HG03460 (cell line): Measurements from ENCODE around the gene LDB3.

Experiments used
- ATAC-seq: cut with Tn5 transposase; IDR thresholded peaks from one replicate; pipeline ENCODE4 v1.9.1; 2021; ENCODE audit not compliant: unreplicated experiment

Gene LDB3

DNA sequence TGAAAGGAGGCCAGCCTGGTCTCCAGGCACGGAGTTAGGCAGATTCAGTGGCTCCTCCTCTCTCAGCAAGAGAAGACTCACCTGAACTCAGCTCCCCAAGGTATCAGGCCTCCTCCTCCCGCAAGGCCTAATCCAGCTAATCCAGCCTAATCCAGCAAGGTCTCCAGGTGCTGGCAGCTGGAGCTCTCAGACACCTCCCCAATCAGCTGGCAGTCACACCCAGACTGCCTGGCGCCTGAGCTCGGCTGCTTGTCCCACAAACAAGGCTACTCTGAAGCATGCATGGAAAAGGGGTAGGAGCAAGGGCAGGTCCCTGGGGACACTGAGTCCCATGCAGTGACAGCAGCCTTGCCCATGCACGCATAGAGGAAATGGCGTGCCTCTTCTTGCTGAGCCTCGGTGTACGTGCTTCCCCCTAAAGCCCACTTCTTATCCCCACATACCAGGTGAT lies 17.3 kb upstream of the LDB3 start:
- ATAC-seq: no peak

DNA sequence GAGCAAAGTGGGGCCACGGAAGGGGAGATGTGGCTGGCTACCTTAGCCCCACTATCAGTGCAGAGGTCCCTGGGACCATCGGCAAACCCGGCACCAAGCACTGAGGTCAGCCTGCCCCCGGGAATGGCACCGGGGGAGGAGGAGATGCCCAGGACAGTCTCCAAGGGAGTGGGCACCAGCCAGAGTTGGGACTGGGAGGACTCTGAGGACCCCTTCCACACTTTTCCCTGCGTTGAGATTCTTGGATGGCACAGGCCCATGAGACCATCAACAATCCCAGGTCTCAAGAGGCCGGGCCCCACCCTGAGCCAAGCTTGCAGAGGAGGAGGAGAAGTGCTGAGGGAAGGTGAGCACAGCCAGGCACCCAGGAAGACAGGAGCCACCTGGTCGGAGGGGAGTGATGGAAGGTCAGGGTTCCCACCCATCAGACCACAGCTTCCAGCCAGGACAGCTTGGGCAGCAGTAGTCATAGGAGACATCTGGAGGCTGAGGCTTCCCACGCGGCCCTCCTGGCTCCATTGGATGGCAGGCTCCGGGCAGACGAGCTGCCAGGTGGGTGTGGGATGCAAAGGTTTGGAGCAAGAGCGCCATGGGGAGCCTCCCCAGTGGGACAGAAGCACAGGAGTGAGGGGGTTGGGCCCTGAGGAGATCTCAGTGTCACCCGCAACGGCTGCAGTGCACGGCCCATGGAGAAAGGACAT lies 16.5 kb upstream of the LDB3 start:
- ATAC-seq: no peak

DNA sequence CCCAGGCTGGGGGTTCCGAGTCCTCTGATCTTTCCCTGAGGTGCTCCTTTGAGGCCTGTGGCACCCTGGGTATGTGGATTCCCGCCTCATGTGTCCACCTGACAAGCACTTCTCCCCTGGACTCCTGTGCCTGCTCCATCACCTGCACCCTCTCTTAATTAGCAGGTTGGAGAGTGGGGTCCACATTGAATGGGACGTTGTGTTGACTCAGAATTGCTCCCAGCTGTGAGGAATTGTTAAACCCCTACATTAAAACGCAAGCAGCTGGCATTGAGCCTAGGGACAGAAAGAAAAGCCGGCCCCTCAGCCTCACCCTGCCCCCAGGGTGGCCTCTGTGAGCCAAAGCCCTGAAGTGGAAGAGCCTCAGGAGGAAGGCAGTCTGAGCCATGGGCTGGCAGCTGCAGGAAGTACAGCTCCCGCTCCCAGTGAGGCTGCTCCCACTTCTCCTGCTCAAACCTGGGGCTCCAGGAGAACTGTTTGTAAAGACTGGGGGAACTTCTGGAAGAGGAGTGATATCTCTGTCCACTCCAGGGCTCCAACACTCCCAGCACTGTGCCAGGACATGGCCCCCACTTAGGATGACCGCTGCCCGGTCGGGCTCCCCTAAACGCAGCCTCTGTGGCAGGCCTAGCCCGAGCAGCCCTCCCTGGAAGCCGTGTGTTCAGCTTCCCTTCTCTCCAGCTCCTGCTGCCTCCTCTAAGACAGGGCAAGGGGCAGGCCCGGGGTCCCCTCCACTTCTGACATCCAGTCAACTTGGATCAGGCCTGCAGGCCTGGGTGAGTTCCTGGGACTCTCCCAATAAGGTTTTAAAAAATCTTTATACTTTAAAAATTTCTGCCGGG lies 15.7 kb upstream of the LDB3 start:
- no peak for ATAC-seq

DNA sequence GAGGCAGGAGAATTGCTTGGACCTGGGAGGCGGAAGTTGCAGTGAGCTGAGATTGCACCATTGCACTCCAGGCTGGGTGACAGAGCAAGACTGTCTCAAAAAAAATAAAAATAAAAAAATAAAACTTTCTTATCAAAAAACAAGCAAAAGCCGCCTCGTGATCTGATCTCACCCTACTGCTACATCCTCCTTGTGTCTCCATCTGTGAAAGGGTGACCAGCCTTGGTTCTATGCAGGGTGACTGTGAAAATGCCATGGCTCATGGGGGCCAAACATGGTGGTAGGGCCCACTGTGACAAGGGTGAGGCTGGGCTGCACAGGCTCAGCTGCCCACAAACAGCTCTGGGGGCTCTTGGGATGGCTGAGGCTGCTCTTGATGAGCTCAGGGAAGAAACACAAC lies 14.9 kb upstream of the LDB3 start:
- no peak for ATAC-seq

DNA sequence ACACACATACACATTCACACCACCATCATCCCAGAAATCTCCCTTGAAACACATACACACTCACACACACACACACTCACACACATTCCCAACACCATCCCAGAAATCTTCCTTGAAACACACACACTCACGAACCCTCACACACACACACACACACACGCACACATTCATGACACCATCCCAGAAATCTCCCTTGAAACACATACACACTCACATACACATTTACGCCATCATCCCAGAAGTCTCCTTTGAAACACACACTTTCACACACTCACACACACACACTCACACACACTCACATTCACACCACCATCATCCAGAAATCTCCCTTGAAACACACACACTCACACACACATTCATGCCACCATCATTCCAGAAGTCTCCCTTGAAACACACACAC lies 14.3 kb upstream of the LDB3 start:
- no peak for ATAC-seq

DNA sequence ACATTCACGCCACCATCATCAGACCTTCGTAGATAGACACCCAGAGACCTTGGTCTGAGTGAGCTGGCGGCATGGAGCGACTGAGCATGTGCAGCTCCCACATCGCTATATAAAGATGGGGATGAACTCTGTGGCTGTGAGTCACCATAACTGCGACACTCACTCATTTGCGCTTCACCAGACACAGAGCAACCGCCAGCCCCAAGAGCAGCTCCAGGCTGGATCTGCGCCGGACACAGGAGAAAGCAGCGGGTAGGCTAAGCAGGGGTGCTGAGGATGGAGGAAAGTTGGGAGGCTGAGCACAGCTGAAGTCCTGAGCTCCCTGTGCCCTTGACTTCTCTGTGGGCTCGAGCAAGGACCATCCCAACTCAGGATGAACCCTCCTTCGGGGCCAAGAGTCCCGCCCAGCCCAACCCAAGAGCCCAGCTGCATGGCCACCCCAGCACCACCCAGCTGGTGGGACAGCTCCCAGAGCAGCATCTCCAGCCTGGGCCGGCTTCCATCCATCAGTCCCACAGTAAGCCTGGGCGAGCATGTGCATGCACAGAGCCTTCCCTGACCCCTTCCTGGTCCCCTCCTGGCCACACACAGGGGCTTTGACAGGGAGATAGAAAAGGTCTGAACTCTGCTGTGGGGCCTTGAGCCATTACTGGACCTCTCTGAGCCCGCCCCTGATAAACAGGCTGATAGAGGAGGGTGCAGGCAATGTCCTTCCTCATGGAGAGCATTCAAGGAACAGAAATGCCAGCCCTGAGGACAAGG lies 13.7 kb upstream of the LDB3 start, which contains the start of gene OPN4:
Gene OPN4 (plus strand): TSS at position 137 of the 762 bp plus-strand sequence. CDS start 237 bp downstream, at position 374.
- no peak for ATAC-seq

DNA sequence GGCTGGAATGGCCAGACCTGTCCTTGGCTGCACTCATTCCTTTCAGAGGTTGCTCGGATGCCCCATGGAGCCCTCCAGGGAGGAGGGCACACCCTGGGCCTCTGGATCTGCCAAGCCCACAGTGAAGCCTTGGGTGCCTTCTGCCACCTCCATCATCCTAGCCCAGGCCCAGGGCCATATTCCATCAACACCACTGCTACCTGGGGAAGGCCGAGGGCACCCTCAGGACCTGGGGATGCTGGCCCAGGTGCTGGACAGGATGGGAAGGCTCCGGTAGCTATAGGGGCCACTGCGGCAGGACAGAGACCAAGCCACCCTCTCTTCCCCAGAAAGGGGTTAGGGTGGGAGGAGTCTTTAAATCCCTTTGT lies 13.2 kb upstream of the LDB3 start:
- ATAC-seq: no peak

DNA sequence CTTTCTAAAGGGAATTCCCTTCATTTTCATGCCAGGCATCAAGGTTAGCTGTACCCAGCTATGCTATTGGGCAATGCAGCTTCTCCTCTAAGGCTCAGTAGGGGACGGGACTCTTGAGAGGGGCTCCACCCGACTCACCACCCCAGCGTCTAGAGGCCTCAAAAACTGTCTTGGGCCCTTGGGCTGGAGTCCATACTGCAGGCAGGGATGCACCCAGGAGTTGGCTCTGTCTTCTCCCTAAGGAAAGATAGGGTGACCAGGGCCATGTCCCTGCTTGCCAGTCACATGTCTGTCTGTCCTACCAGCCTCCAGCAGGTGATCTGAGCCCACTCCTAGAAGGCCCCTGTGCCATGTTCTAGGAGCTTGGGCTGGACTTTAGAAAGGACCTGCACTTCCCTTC lies 12.7 kb upstream of the LDB3 start:
- no peak for ATAC-seq

DNA sequence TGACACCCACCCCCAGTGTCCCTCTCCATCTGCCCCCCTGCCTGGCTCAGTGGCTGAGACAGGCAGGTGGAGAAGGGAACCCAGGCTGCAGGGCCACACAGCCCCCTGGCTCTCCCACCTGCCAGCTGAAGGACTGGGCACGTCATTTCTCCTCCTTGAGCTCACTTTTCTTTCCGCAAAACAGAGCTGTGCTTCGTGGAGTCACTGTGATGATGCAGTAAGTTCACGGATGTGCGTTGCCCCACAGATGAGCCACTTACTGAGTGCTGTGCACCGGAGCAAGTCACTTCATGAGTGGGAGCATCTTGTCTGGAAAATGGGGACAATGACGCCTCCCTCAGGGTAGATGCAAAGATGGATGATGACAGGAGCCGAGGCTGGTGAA lies 11.3 kb upstream of the LDB3 start:
- no peak for ATAC-seq

DNA sequence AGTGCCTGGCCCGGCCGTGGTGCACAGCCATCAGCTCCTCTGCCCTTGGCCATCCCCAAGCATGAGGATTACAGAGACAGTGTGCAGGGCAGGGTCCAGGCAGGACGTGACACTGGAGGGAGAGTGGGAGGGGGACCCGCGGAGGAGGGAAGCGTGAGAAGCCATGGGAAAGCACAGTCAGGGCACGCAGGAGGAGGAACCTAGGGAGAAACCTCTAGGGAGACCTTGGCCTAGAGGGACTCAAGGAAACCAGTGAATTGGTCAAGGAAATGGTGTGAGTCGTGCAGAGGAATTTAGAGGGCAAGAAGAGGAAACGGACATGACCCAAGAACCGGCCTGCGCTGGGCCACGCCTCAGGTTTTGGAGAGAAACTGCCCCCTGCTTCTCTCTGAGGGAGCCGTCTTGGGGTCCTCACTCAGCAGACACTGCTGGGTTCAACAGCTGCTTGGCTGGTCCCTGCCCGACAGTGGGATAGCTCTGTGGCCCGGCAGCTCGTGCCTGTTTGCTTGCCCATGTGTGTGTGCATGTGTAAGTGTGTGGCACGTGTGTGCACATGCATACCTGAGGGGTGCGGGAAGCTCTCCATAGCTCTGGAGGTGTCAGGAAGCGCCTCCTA lies 10.8 kb upstream of the LDB3 start:
- no peak for ATAC-seq

DNA sequence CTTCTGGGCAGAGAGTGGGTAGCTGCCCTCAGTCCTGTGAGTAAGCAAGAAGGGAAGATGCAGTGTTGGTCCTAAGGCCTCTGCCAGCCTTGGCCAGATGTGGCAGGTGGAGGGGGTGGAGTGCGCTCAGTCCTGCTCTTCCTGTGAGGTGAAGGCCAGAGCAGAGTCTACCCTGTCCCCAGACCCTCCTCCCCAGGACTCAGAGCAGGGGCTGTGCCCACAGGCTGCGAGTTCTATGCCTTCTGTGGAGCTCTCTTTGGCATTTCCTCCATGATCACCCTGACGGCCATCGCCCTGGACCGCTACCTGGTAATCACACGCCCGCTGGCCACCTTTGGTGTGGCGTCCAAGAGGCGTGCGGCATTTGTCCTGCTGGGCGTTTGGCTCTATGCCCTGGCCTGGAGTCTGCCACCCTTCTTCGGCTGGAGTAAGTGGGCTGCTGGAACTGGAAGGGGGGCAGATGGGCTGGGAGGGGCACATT lies 10.0 kb upstream of the LDB3 start:
- no peak for ATAC-seq

DNA sequence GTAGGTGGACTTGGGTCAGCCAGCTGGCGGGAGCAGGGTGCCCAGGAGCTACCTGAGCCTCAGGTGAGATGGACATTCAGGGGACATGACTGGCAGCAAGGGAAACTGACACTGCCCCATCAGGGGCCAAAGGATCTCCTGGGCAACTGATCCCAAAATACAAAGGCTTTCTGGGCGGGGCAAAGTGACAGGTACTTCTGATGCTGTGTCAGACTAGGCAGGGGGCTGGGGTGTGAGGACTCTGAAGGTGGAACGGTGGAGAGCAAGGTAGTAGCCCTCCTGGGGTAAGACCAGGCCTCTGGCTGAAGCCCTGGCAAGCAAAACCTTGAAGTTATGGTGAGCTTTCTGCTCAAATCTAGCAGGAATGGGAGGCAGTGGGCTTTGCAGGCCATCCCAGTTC lies 9.6 kb upstream of the LDB3 start:
- no peak for ATAC-seq

DNA sequence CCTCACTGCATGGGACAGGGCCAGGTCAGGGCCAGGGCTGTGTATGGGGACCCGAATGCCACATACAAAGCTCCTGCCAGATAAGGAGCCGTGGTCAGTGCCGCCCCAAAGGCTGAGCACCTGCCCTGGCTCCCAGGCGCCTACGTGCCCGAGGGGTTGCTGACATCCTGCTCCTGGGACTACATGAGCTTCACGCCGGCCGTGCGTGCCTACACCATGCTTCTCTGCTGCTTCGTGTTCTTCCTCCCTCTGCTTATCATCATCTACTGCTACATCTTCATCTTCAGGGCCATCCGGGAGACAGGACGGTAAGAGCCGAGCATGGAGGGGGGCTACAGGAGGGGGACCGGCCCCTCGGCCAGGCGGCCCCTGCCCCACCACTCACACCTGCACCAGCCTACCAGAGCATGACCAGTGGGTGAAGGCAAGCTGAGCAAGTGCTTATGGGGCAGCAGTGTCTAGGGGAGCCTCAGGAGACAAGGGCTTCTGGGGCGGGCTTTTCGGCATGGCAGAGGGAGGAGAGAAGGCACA lies 9.1 kb upstream of the LDB3 start:
- ATAC-seq: no peak

DNA sequence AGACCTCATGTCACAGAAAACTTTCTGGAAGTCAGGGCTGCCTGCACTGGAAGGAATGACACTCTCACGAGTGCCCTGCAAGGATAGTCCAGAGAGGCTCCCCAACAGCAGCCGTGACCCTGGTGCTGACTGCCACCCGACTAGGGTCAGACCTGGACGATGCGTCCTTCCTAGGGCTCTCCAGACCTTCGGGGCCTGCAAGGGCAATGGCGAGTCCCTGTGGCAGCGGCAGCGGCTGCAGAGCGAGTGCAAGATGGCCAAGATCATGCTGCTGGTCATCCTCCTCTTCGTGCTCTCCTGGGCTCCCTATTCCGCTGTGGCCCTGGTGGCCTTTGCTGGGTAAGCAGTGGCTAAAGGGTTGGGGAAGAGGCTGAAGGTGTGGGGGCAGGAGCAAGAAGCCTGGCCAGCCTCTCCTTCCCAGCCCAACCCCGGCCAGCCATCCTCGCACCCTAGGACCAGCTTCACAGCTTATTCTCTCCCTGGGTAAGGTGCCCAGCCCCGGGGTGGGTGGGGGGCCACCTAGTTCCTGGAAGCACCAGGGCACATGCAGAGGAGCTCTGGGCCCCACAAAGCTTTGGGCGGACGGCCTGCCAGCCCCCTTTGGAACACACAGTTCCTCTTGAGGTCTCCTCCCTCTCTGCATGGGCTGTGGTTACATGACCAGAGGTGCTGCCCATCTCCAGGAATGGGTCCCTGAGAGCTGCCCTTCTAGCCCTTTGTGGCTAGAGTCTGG lies 8.4 kb upstream of the LDB3 start:
- no peak for ATAC-seq

DNA sequence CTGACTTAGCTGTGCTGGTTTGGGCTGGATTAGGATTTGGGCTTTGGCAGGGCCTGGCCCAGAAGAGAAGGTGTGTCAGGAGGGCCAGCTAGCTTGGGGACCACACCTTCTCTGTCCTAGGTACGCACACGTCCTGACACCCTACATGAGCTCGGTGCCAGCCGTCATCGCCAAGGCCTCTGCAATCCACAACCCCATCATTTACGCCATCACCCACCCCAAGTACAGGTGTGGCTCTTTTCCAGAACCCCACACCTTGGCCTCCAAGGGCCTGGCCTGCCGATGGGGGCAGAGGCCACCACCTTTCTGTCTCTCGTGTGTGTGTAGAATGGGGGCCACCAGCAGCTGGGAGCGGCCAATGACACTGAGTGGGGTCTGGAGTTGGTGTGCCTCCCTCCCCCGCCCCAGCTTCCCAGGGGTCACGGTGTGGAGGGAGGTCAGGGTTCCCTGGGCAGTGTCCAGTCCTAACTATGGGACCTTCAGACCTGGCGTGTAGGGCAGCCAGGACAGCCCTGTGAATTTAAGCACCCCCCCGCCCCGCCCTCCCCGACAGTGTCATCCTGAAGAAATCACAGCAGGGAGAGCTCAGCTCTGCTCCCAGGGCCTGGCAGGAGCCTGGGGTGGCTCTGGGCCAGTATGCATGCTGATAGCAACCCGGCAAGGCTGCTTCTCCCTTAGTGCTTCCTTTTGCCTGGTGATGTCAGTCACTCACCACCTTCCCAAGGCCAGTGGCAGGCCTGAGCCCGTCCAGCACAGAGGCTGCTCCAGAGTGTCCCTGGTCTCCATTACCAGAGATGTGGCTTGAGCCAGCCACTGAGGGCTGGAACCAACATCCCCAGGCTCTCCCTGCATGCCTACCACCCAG lies 6.9 kb upstream of the LDB3 start:
- no peak for ATAC-seq

DNA sequence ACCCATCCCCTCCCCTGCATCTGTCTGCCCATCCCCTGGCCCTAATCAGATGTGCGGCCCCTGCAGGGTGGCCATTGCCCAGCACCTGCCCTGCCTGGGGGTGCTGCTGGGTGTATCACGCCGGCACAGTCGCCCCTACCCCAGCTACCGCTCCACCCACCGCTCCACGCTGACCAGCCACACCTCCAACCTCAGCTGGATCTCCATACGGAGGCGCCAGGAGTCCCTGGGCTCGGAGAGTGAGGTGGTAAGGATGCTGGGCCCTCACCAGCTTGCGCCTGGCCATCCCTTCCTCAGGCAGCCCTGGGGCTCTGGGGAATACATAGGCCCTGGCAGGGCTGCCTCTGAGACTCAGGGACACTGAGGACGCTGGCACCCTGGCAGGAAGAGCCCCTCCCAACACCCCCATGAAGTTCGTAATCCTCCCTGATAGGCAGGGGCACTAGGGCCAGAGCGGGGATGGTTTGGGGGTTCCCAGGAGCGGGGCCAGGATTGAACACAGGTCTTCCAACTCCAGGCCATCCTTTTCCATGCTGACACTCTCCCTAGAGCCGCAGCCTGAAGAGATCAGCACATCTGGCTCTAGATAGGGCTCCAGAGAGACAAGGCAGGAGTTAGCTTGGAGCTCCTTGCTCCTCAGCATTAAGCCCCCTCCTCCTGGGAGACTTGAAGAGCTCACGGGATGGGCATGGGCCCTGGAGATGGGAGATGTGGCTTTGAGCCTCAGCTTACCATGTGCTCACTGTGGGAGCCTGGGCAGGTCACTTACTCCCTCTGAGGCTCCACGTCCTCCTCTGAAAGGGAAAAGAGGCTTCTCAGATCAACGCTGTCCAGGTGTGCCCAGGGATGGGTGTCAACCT lies 5.9 kb upstream of the LDB3 start:
- no peak for ATAC-seq

DNA sequence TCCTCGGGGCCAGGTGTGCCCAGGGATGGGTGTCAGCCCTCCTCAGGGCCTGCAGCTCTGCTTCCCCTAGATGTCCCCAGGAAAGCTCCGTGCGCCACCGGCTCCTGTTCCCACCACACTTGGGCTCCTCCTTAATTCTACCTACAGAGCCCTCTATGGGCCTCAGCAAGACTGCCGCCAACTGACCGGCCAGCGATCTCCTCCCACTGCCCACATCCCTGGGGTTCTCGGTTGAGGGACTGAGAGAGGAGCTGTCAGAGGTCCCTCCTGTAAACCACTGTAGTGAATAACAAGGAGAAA lies 5.3 kb upstream of the LDB3 start:
- ATAC-seq: no peak

DNA sequence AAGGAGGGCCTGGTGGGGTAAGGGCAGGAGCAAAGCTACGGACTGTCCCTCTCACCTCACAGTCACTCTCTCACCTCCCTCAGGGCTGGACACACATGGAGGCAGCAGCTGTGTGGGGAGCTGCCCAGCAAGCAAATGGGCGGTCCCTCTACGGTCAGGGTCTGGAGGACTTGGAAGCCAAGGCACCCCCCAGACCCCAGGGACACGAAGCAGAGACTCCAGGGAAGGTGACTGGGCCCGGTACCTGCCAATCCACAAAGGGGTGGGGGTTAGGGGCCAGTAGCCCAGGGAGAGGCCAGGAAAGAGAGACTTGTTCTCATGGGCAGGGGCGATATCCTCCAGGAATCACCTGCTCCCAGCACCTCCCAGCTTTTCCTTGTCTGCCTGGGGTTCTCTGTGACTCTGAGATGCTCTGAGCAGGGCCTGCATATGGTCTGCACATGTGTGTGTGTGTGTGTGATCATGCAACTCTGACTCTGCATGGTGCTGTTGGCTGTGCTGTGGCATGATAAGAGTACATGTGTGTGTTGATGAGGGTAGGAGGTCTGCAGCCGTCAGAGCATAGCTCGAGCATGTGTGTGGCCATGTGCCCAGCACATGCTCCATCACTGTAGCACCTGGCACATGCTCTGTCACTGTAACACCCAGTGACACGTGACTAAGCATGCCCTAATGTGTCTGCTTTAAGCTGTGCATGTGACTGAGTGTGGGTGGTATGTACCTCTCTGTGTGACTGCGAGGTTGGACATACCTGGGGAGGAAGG lies 4.6 kb upstream of the LDB3 start:
- no peak for ATAC-seq
